ENCODE results near the gene DDX59.

GRCh38 chr1:200642481-200642880, 27.2 kb downstream of the DDX59 start:
- TF ChIP-seq CTCF (conservative IDR thresholded peaks at IDR 0.05; ENCODE audit: low read depth, low read length) (no peak), EZH2 (IDR thresholded peaks at IDR 0.05; ENCODE audit: low read length, unreplicated experiment) (no peak)

Data from PC-3 (cell line).